Left lung (tissue), 10 donors: ENCODE results near the gene CBX8. TPM values are rescaled to one million over a fixed set of nuclear protein-coding genes. Genes with fewer than 3 reads are reported as not detected.
A peak's percentile ranks its signal among the peaks of the same experiment; 100 is the strongest.
"Not testable (repeated sequence)": the region's sequence is repeated elsewhere in the genome, so short reads cannot be mapped to it uniquely, and the experiment has no call there.

Source experiments
- ATAC-seq: fragments of 200-7000 bp; cut with Tn5 transposase; one replicate; pipeline ENCODE4 v1.9.1; 2020; ENCODE audit warnings: moderate library complexity
- DNase-seq, 4 donors: peaks; one replicate each; pipeline ENCODE4 v3.0.0-alpha.2; 2013 to 2020
- H3K27ac ChIP-seq, 2 donors: fragments of 200-600 bp; sonication (generic) in 1 of 2; one replicate each; pipeline versions ENCODE4 v1.5.0 to v1.8.0; 2020 to 2021
- H3K27me3 ChIP-seq, 2 donors: fragments of 200-600 bp; sonication (generic) in 1 of 2; one replicate each; pipeline versions ENCODE4 v1.5.0 to v1.8.0; 2020 to 2021
- H3K36me3 ChIP-seq, 2 donors: fragments of 200-600 bp; sonication (generic) in 1 of 2; one replicate each; pipeline versions ENCODE4 v1.5.0 to v1.8.0; 2020 to 2021
- H3K4me1 ChIP-seq, 2 donors: fragments of 200-600 bp; one replicate each; pipeline ENCODE4 v1.8.0; 2021
- H3K4me3 ChIP-seq, 2 donors: fragments of 200-600 bp; sonication (generic) in 1 of 2; one replicate each; pipeline versions ENCODE4 v1.5.0 to v1.8.0; 2020 to 2021; ENCODE audit warnings: mild to moderate bottlenecking in 1 of 2
- H3K9me3 ChIP-seq, 2 donors: fragments of 200-600 bp; sonication (generic) in 1 of 2; one replicate each; pipeline versions ENCODE4 v1.5.0 to v1.8.0; 2020 to 2021
- CTCF ChIP-seq, 2 donors: fragments of 200-600 bp; sonication (generic) in 1 of 2; IDR thresholded peaks; one replicate each; pipeline versions ENCODE4 v1.5.0 to v1.8.0; 2021; ENCODE audit warnings: antibody characterized with exemption in 2 of 2
- intact Hi-C, 2 donors: fragments of 100-400 bp; cut with DNase I; formaldehyde crosslinking; loops; one replicate each; pipeline versions ENCODE4 v1.11.2 to v1.14.2; 2022
- polyA plus RNA-seq, 6 donors: library from polyadenylated mRNA; unstranded; fragments of 120-200 nt; gene quantifications; one replicate each; pipeline ENCODE4 v1.2.1, GENCODE V29; 2013; ENCODE audit not compliant: insufficient read length in 6 of 6
- total RNA-seq, 2 donors: library from RNA; stranded (reverse); fragmentation: NEBNext Ultra II Directional; extraction: Animal tissue kit (Norgen Biotek cat#: 25700); gene quantifications; one replicate each; pipeline ENCODE4 v1.2.1, GENCODE V29; 2021
- donor health status: DM: no; HTN: yes; CAD: no.
- donor health status: DM: no; HTN: no; CAD: no.

Gene CBX8
- total and polyA plus RNA-seq, 8 donors, result 7.3 to 11.4 (median 8.9) TPM

- intact Hi-C loops, result no loop called here
- H3K4me1 ChIP-seq, result no peaks in the 10 kb centered on the region
Measured at GRCh38 chr17:79760197-79760906, 36.5 kb downstream of the CBX8 start.

GRCh38 chr17:79758271-79758670, 38.6 kb downstream of the CBX8 start:
- TF ChIP-seq CTCF (IDR thresholded peaks at IDR 0.05), result no peak
- H3K9me3 ChIP-seq, result no peaks in the 10 kb centered on the region
- ATAC-seq (no peak), DNase-seq (no peak)
- no peak overlapping the region for H3K27ac ChIP-seq
- H3K36me3 ChIP-seq, result no peaks in the 10 kb centered on the region
- intact Hi-C loops, result no loop called here
- no peak overlapping the region for H3K4me3 ChIP-seq
- peaks cover 0 to 18% of the 10 kb centered on the region in 2 donors for H3K27me3 ChIP-seq
- H3K4me1 ChIP-seq, result no peaks in the 10 kb centered on the region

More at GRCh38 chr17:79760197-79760906, 36.5 kb downstream of the CBX8 start:
- Histone ChIP-seq H3K36me3 (no peaks in the 10 kb centered on the region), H3K9me3 (no peaks in the 10 kb centered on the region), H3K4me3 (no peak overlapping the region), H3K27ac (no peak overlapping the region), H3K27me3 (no peaks in the 10 kb centered on the region)
- no peak for TF ChIP-seq CTCF (IDR thresholded peaks at IDR 0.05)
- ATAC-seq, result no peak
- DNase-seq, result peak in 1 of 4 donors; percentile 45

GRCh38 chr17:79757140-79757745, 39.6 kb downstream of the CBX8 start:
- intact Hi-C loops, result no loop called here
- Histone ChIP-seq H3K4me3 (no peak overlapping the region), H3K4me1 (no peaks in the 10 kb centered on the region), H3K36me3 (no peaks in the 10 kb centered on the region), H3K27ac (no peak overlapping the region), H3K27me3 (peaks cover 0 to 29% of the 10 kb centered on the region in 2 donors), H3K9me3 (no peaks in the 10 kb centered on the region)
- ATAC-seq, result no peak
- peak in 1 of 4 donors; percentile 37 for DNase-seq
- TF ChIP-seq CTCF (IDR thresholded peaks at IDR 0.05), result no peak

GRCh38 chr17:79755591-79755990, 41.3 kb downstream of the CBX8 start:
- Histone ChIP-seq H3K9me3 (no peaks in the 10 kb centered on the region), H3K4me1 (no peaks in the 10 kb centered on the region), H3K36me3 (no peaks in the 10 kb centered on the region), H3K27ac (no peak overlapping the region), H3K27me3 (peaks cover 5 to 45% of the 10 kb centered on the region in 2 donors), H3K4me3 (no peak overlapping the region)
- intact Hi-C loops, result no loop called here
- no peak for ATAC-seq
- peak in 1 of 4 donors; percentile 10 for DNase-seq
- no peak for TF ChIP-seq CTCF (IDR thresholded peaks at IDR 0.05)

- intact Hi-C loops, ATAC-seq, H3K4me3 ChIP-seq, H3K4me1 ChIP-seq, DNase-seq, H3K36me3 ChIP-seq, H3K9me3 ChIP-seq, H3K27ac ChIP-seq: not testable (repeated sequence)
- peaks cover 10 to 52% of the 10 kb centered on the region in 2 donors for H3K27me3 ChIP-seq
Measured at GRCh38 chr17:79754903-79755302, 42.0 kb downstream of the CBX8 start.
